Neural cell (in vitro differentiated cells): ENCODE results near the gene ELK4. TPM values are rescaled to one million over a fixed set of nuclear protein-coding genes. Genes with fewer than 3 reads are reported as not detected.

Experiments used
- H2AFZ ChIP-seq: fragments of 200-600, 300-800 bp; sonication (generic), shearing (Covaris generic); 2 replicates; pipeline ENCODE4 v1.6.0; 2014; ENCODE audit warnings: low read depth, mild to moderate bottlenecking, antibody characterized with exemption, low read length, moderate library complexity
- H3F3A ChIP-seq: fragments of 200-600 bp; shearing (Covaris generic); 2 replicates; pipeline ENCODE4 v1.6.1; 2016; ENCODE audit warnings: mild to moderate bottlenecking, moderate library complexity, mixed read lengths, antibody characterized with exemption, low read length; ENCODE audit not compliant: insufficient read depth, poor library complexity, severe bottlenecking
- H3K27ac ChIP-seq: fragments of 200-600, 300-800 bp; sonication (generic), shearing (Covaris generic); 2 replicates; pipeline ENCODE4 v1.5.1; 2014; ENCODE audit warnings: mild to moderate bottlenecking, low read length, moderate library complexity
- H3K27me3 ChIP-seq: fragments of 300-800, 200-600 bp; sonication (generic), shearing (Covaris generic); 2 replicates; pipeline ENCODE4 v1.6.0; 2014; ENCODE audit warnings: mild to moderate bottlenecking, low read depth, low read length, moderate library complexity; ENCODE audit not compliant: insufficient read depth
- H3K36me3 ChIP-seq: fragments of 300-800, 200-600 bp; sonication (generic), shearing (Covaris generic); 2 replicates; pipeline ENCODE4 v1.5.1; 2014; ENCODE audit warnings: mild to moderate bottlenecking, antibody characterized with exemption, low read length, moderate library complexity; ENCODE audit not compliant: insufficient read depth
- H3K4me2 ChIP-seq: fragments of 300-800, 200-600 bp; sonication (generic), shearing (Covaris generic); 2 replicates; pipeline ENCODE4 v1.6.0; 2014; ENCODE audit warnings: mild to moderate bottlenecking, low read length
- H3K4me3 ChIP-seq: fragments of 300-800, 200-600 bp; sonication (generic), shearing (Covaris generic); 2 replicates; pipeline ENCODE4 v1.5.1; 2014; ENCODE audit warnings: mild to moderate bottlenecking, low read length, moderate library complexity
- H3K79me2 ChIP-seq: fragments of 200-600 bp; shearing (Covaris generic); replicated peaks from 2 replicates; pipeline ENCODE4 v1.6.0; 2014; ENCODE audit warnings: mild to moderate bottlenecking, low read length, moderate library complexity; ENCODE audit not compliant: insufficient read depth
- H3K9ac ChIP-seq: fragments of 300-800, 200-600 bp; sonication (generic), shearing (Covaris generic); 2 replicates; pipeline ENCODE4 v1.6.1; 2016; ENCODE audit warnings: mild to moderate bottlenecking, low read length, mixed read lengths
- H3K9me2 ChIP-seq: fragments of 200-600 bp; shearing (Covaris generic); 2 replicates; pipeline ENCODE4 v1.6.1; 2016; ENCODE audit warnings: mild to moderate bottlenecking, low read length, mixed read lengths; ENCODE audit not compliant: insufficient read depth
- H3K9me3 ChIP-seq: fragments of 200-600, 300-800 bp; sonication (generic), shearing (Covaris generic); 2 replicates; pipeline ENCODE4 v1.6.1; 2016; ENCODE audit warnings: mild to moderate bottlenecking, mixed run types, low read length, moderate library complexity, mixed read lengths
- H4K20me1 ChIP-seq: fragments of 200-600 bp; shearing (Covaris generic); 2 replicates; pipeline ENCODE4 v1.6.1; 2016; ENCODE audit warnings: mild to moderate bottlenecking, mixed run types; ENCODE audit not compliant: insufficient read depth
- EP300 ChIP-seq: fragments of 450-650 bp; conservative IDR thresholded peaks from 2 replicates; pipeline ENCODE4 v1.6.1; 2014; ENCODE audit warnings: antibody characterized with exemption, mild to moderate bottlenecking, moderate library complexity; ENCODE audit not compliant: poor library complexity, severe bottlenecking
- EZH2 ChIP-seq: fragments of 200-600, 300-800 bp; shearing (Covaris generic), sonication (generic); IDR thresholded peaks from 2 replicates; pipeline ENCODE4 v1.6.1; 2014; ENCODE audit warnings: antibody characterized with exemption, low read length, borderline replicate concordance, mild to moderate bottlenecking; ENCODE audit not compliant: insufficient read depth, poor library complexity, severe bottlenecking
- MXI1 ChIP-seq: fragments of 450-650 bp; conservative IDR thresholded peaks from 2 replicates; pipeline ENCODE4 v1.6.1; 2014; ENCODE audit warnings: antibody characterized with exemption, mild to moderate bottlenecking; ENCODE audit not compliant: poor library complexity, severe bottlenecking
- POLR2AphosphoS5 ChIP-seq: IDR thresholded peaks from 2 replicates; pipeline ENCODE4 v1.6.1; 2012
- RAD21 ChIP-seq: fragments of 450-650 bp; conservative IDR thresholded peaks from 2 replicates; pipeline ENCODE4 v1.6.1; 2014; ENCODE audit warnings: antibody characterized with exemption, mild to moderate bottlenecking, moderate library complexity
- REST ChIP-seq: IDR thresholded peaks from 2 replicates; pipeline ENCODE4 v1.6.1; 2012; ENCODE audit warnings: borderline replicate concordance
- SMC3 ChIP-seq: fragments of 450-650 bp; conservative IDR thresholded peaks from 2 replicates; pipeline ENCODE4 v1.6.1; 2014; ENCODE audit warnings: antibody characterized with exemption, mild to moderate bottlenecking, moderate library complexity; ENCODE audit not compliant: poor library complexity
- TAF1 ChIP-seq: IDR thresholded peaks from 2 replicates; pipeline ENCODE4 v1.6.1; 2012; ENCODE audit warnings: low read depth
- polyA plus RNA-seq: library from polyadenylated mRNA; depleted of rRNA; stranded (reverse); fragments of >200 nt; gene quantifications from 2 replicates; pipeline ENCODE4 v1.2.3, GENCODE V29; 2014
- TF ChIP-seq, protein P1 (sequence below): fragments of 450-650 bp; IDR thresholded peaks from 2 replicates; pipeline ENCODE4 v1.5.1; 2014; ENCODE audit warnings: antibody characterized with exemption, mild to moderate bottlenecking, moderate library complexity; ENCODE audit not compliant: poor library complexity, severe bottlenecking

Gene ELK4
- polyA plus RNA-seq, 1 donor from 2014 or later: 10.0 TPM

GRCh38 chr1:205590457-205590768, 41.4 kb downstream of the ELK4 start:
- Histone ChIP-seq H4K20me1 (no peaks in the 10 kb centered on the region), H3K4me3 (no peak overlapping the region), H3K4me2 (no peak overlapping the region), H3K27ac (no peak overlapping the region), H3K9ac (no peak overlapping the region), H3K27me3 (no peaks in the 10 kb centered on the region), H3K79me2 (no peaks in the 10 kb centered on the region), H2AFZ (no peak overlapping the region), H3K36me3 (no peaks in the 10 kb centered on the region), H3K9me2 (no peaks in the 10 kb centered on the region), H3F3A (no peaks in the 10 kb centered on the region), H3K9me3 (no peaks in the 10 kb centered on the region)
- no peak for TF ChIP-seq POLR2AphosphoS5
- TF ChIP-seq SMC3: no peak
- TF ChIP-seq EZH2: no peak
- no peak for TF ChIP-seq EP300
- no peak for TF ChIP-seq RAD21

DNA sequence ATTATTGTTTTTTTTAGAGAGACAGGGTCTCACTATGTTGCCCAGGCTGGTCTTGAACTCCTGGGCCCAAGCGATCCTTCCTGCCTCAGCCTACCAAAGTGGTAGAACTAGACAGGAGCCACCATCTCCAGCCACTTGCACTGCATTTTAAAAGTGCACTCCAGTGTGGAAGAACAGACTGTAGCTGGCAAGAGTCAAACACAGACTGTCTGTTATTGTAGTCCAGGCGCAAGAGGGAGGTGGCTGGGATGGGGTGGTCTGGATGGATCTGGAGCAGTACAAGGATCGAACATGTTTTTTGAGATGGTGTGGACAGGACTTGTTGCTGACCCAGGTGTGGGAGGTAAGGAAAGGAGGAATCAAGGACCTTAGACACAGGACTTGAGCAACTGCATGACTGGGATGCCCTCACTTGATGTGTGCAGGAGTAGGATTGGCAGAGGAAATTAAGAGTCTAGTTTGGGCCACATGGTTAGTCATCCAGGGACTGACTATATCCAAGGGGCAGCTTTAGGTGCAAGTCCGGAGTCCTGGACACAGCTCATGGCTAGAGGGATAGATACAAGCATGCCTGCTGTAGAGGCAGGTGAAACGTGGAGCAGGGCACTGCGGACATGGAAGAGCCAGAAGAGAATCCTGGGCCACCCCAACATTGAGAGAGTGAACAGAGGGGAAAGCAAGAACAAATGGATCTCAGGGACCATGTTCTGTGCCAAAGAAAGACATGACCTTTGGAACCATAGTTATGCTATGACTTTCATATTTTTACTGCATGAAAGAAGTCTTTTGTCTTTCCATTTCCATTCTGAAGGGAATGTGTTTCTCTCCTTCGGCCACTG, 42.0 kb downstream of the ELK4 start:
- Histone ChIP-seq H3K79me2 (no peaks in the 10 kb centered on the region), H3K4me3 (no peak overlapping the region), H3K9me3 (no peaks in the 10 kb centered on the region), H3K9me2 (no peaks in the 10 kb centered on the region), H2AFZ (no peak overlapping the region), H3K27ac (no peak overlapping the region), H3K4me2 (no peak overlapping the region), H3F3A (no peaks in the 10 kb centered on the region), H4K20me1 (no peaks in the 10 kb centered on the region), H3K36me3 (no peaks in the 10 kb centered on the region), H3K9ac (no peak overlapping the region), H3K27me3 (no peaks in the 10 kb centered on the region)
- no peak for TF ChIP-seq EZH2
- no peak for TF ChIP-seq REST
- no peak for TF ChIP-seq SMC3
- TF ChIP-seq TAF1: no peak
- TF ChIP-seq MXI1: no peak
- TF ChIP-seq EP300: no peak
- no peak for TF ChIP-seq RAD21
- TF ChIP-seq POLR2AphosphoS5: no peak

DNA sequence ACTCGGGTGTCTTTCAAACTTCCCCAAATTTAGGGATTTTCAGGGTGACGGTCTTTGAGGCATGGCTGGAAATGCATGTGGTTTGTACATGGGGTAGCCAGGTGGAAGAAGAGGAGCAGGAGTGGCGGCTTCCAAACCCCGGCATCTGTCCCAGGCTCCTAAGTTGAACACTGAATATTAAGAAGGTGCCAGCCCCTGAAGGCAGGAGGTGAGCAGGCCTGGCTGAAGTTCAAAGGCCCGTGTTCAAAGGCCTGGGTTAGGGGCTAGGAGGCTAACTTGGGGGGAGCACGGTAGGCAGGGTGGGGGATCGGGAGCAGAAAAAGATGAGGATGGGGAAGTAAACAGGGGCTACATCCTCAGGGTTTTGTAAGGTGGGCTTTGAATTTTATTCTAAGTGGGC, 42.8 kb downstream of the ELK4 start:
- TF ChIP-seq POLR2AphosphoS5 (no peak), REST (no peak), SMC3 (no peak), MXI1 (no peak), RAD21 (no peak), TAF1 (no peak), EP300 (no peak), EZH2 (no peak)
- TF ChIP-seq, protein P1, sequence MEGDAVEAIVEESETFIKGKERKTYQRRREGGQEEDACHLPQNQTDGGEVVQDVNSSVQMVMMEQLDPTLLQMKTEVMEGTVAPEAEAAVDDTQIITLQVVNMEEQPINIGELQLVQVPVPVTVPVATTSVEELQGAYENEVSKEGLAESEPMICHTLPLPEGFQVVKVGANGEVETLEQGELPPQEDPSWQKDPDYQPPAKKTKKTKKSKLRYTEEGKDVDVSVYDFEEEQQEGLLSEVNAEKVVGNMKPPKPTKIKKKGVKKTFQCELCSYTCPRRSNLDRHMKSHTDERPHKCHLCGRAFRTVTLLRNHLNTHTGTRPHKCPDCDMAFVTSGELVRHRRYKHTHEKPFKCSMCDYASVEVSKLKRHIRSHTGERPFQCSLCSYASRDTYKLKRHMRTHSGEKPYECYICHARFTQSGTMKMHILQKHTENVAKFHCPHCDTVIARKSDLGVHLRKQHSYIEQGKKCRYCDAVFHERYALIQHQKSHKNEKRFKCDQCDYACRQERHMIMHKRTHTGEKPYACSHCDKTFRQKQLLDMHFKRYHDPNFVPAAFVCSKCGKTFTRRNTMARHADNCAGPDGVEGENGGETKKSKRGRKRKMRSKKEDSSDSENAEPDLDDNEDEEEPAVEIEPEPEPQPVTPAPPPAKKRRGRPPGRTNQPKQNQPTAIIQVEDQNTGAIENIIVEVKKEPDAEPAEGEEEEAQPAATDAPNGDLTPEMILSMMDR: no peak
- Histone ChIP-seq H3K4me3 (no peak overlapping the region), H3F3A (no peaks in the 10 kb centered on the region), H4K20me1 (no peaks in the 10 kb centered on the region), H3K79me2 (no peaks in the 10 kb centered on the region), H3K27ac (no peak overlapping the region), H3K36me3 (no peaks in the 10 kb centered on the region), H3K9me2 (no peaks in the 10 kb centered on the region), H3K9me3 (no peaks in the 10 kb centered on the region), H3K4me2 (no peak overlapping the region), H3K27me3 (no peaks in the 10 kb centered on the region), H2AFZ (no peak overlapping the region), H3K9ac (no peak overlapping the region)
